HepG2 (cell line): ENCODE results near the gene RNF25. TPM values are rescaled to one million over a fixed set of nuclear protein-coding genes. Genes with fewer than 3 reads are reported as not detected.
A peak's percentile ranks its signal among the peaks of the same experiment; 100 is the strongest.

Experiments used
- EED ChIP-seq: sonication (generic); formaldehyde crosslinking; IDR thresholded peaks from 2 replicates; pipeline ENCODE4 v1.5.0; 2020; ENCODE audit warnings: mild to moderate bottlenecking, missing genetic modification reagents
- ETS1 ChIP-seq: sonication (generic); formaldehyde crosslinking; IDR thresholded peaks from 2 replicates; pipeline ENCODE4 v1.4.0; 2020; ENCODE audit warnings: missing genetic modification reagents
- FOXM1 ChIP-seq: sonication (generic); formaldehyde crosslinking; IDR thresholded peaks from 2 replicates; pipeline ENCODE4 v1.5.0; 2020; ENCODE audit warnings: missing genetic modification reagents
- MLLT10 ChIP-seq: sonication (generic); formaldehyde crosslinking; IDR thresholded peaks from 2 replicates; pipeline ENCODE4 v1.4.0; 2020; ENCODE audit warnings: missing genetic modification reagents
- NFKBIZ ChIP-seq: IDR thresholded peaks from 2 replicates; pipeline ENCODE4 v1.6.1; 2018; ENCODE audit warnings: missing genetic modification reagents, missing compliant biosample characterization
- POLR2G ChIP-seq: fragments of 200-400 bp; formaldehyde crosslinking; IDR thresholded peaks from 2 replicates; pipeline ENCODE4 v1.6.1; 2018; ENCODE audit warnings: mild to moderate bottlenecking, low read depth, low read length, moderate library complexity
- SALL1 ChIP-seq: sonication (generic); formaldehyde crosslinking; IDR thresholded peaks from 2 replicates; pipeline ENCODE4 v1.8.0; 2022; ENCODE audit warnings: mild to moderate bottlenecking, missing genetic modification reagents
- SALL2 ChIP-seq: sonication (generic); formaldehyde crosslinking; IDR thresholded peaks from 2 replicates; pipeline ENCODE4 v1.8.1; 2023; ENCODE audit warnings: mild to moderate bottlenecking, missing genetic modification reagents, inconsistent platforms
- SNRNP70 ChIP-seq: fragments of 200-400 bp; formaldehyde crosslinking; IDR thresholded peaks from 2 replicates; pipeline ENCODE4 v1.6.1; 2017; ENCODE audit warnings: mild to moderate bottlenecking, low read depth, low read length, moderate library complexity
- TFDP2 ChIP-seq: sonication (generic); formaldehyde crosslinking; IDR thresholded peaks from 2 replicates; pipeline ENCODE4 v1.4.0; 2020; ENCODE audit warnings: missing genetic modification reagents
- ZFX ChIP-seq: sonication (generic); formaldehyde crosslinking; IDR thresholded peaks from 2 replicates; pipeline ENCODE4 v1.4.0; 2020; ENCODE audit warnings: mild to moderate bottlenecking, low read depth, missing genetic modification reagents, moderate library complexity
- ZNF354B ChIP-seq: sonication (generic); formaldehyde crosslinking; IDR thresholded peaks from 2 replicates; pipeline ENCODE4 v1.8.0; 2022; ENCODE audit warnings: mild to moderate bottlenecking, missing genetic modification reagents
- ZNF484 ChIP-seq: sonication (generic); formaldehyde crosslinking; IDR thresholded peaks from 2 replicates; pipeline ENCODE4 v1.5.1; 2020; ENCODE audit warnings: mild to moderate bottlenecking, low read depth, missing genetic modification reagents, borderline replicate concordance
- ZNF619 ChIP-seq: sonication (generic); formaldehyde crosslinking; IDR thresholded peaks from 2 replicates; pipeline ENCODE4 v1.4.0; 2020; ENCODE audit warnings: mild to moderate bottlenecking, missing genetic modification reagents
- ZNF7 ChIP-seq: IDR thresholded peaks from 2 replicates; pipeline ENCODE4 v1.6.1; 2016; ENCODE audit warnings: missing biosample characterization, missing genetic modification reagents
- ZNF709 ChIP-seq: sonication (generic); formaldehyde crosslinking; IDR thresholded peaks from 2 replicates; pipeline ENCODE4 v1.5.0; 2020; ENCODE audit warnings: mild to moderate bottlenecking, missing genetic modification reagents
- ZNF724P ChIP-seq: sonication (generic); formaldehyde crosslinking; IDR thresholded peaks from 2 replicates; pipeline ENCODE4 v1.8.0; 2022; ENCODE audit warnings: missing genetic modification reagents, borderline replicate concordance
- ZNF792 ChIP-seq: IDR thresholded peaks from 2 replicates; pipeline ENCODE4 v1.6.1; 2016
- ZNF816 ChIP-seq: sonication (generic); formaldehyde crosslinking; IDR thresholded peaks from 2 replicates; pipeline ENCODE4 v1.8.0; 2022; ENCODE audit warnings: missing genetic modification reagents, mild to moderate bottlenecking, borderline replicate concordance
- polyA plus RNA-seq, 8 experiments: library from polyadenylated mRNA; depleted of rRNA in 3 of 8; stranded (reverse) in 7 of 8; unstranded in 1 of 8; fragments of >200 nt; fragmentation: Illumina TruSeq in 4 of 8; extraction: Trizol in 4 of 8; gene quantifications; 2 replicates each; pipeline versions ENCODE4 v1.2.1 to v1.2.3, GENCODE V29; 2011 to 2016; ENCODE audit warnings: low read depth in 4 of 8, missing spikeins in 1 of 8, mixed read lengths in 1 of 8; ENCODE audit not compliant: insufficient read depth in 1 of 8
- total RNA-seq, 5 experiments: library from RNA; depleted of rRNA; stranded (reverse); fragments of >200 nt; fragmentation: Illumina TruSeq; extraction: Trizol; gene quantifications; 2 replicates each; pipeline ENCODE4 v1.2.3, GENCODE V29; 2016; ENCODE audit warnings: low read depth in 1 of 5
- TF ChIP-seq, protein P1 (sequence below): sonication (generic); formaldehyde crosslinking; IDR thresholded peaks from 2 replicates; pipeline ENCODE4 v1.5.0; 2020; ENCODE audit warnings: mild to moderate bottlenecking, missing genetic modification reagents

Gene RNF25
- total and polyA plus RNA-seq, 2 of the 13 experiments (the other 11 are each of a cell fraction or from before 2014, with no cell fraction given): 37.0 to 87.6 TPM

DNA sequence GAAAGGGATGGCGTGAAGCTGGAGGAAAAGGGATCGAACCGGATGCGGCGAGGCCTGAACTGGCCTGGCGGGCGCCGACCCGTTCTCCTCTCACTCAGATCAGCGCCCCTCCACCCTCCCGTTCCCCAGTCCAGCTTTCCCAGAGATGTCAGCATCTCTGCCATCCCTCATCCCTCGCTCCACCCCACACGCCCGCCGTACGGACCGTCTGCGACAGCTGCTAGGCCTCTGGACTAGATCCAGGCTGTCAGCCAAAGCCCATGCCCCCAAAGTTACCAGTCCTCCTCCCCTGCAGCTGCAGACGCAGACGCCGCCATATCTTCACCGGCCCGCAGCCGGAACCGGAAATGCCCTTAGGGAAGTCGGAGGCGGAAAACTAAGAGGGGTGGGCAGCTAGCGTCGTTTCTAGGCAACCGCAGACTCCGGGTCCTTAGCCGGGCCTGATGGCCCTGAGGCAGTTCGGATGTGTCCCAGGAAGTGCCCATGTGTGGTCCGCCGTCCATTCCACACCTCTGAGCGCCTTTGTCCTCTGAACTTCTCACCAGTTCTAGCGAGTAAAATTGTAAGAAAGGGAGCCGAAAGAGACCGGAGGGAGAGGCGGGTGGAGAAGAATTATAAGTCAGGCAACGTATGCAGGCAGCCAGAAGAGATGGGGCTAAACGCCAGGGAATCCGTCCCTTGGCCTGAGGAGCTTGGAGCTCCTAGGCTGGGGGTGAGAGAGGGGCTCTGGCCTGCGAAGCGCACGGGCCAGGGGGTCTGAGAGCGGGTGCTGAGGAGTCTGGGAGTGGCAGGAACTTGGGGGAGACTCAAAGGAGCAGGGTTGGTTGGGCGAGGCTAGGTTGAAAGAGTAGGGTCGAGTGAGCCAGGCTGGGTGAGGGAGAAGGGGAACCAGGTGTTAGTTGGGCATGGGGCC, at the start of gene RNF25, which contains the start of gene STK36 (continued):
- TF ChIP-seq, protein P1, sequence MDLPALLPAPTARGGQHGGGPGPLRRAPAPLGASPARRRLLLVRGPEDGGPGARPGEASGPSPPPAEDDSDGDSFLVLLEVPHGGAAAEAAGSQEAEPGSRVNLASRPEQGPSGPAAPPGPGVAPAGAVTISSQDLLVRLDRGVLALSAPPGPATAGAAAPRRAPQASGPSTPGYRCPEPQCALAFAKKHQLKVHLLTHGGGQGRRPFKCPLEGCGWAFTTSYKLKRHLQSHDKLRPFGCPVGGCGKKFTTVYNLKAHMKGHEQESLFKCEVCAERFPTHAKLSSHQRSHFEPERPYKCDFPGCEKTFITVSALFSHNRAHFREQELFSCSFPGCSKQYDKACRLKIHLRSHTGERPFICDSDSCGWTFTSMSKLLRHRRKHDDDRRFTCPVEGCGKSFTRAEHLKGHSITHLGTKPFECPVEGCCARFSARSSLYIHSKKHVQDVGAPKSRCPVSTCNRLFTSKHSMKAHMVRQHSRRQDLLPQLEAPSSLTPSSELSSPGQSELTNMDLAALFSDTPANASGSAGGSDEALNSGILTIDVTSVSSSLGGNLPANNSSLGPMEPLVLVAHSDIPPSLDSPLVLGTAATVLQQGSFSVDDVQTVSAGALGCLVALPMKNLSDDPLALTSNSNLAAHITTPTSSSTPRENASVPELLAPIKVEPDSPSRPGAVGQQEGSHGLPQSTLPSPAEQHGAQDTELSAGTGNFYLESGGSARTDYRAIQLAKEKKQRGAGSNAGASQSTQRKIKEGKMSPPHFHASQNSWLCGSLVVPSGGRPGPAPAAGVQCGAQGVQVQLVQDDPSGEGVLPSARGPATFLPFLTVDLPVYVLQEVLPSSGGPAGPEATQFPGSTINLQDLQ: no peak
- peak; percentile 92 for TF ChIP-seq SALL2
- TF ChIP-seq ZNF7 (CRISPR knock-in tag): no peak
- TF ChIP-seq ETS1 (CRISPR knock-in tag): peak; percentile 73; the same call in 1 of the 2 replicates
- no peak for TF ChIP-seq ZNF816 (CRISPR knock-in tag)
- TF ChIP-seq SALL1 (CRISPR knock-in tag): peak; percentile 73
- TF ChIP-seq ZNF354B: peak; percentile 77; the same call in 1 of the 2 replicates
- TF ChIP-seq FOXM1 (CRISPR knock-in tag): 0 out of 2 replicates have a peak, but pooled peaks have one; percentile 41
- peak; percentile 38; the same call in 1 of the 2 replicates for TF ChIP-seq ZNF619
- no peak for TF ChIP-seq TFDP2
- TF ChIP-seq EED (CRISPR knock-in tag): peak; percentile 44; the same call in 1 of the 2 replicates
- TF ChIP-seq NFKBIZ (CRISPR knock-in tag): no peak; the same call in 1 of the 2 replicates
- TF ChIP-seq ZNF724P (CRISPR knock-in tag): 0 out of 2 replicates have a peak, but pooled peaks have one; percentile 39
- no peak for TF ChIP-seq MLLT10 (CRISPR knock-in tag)
- peak; percentile 80; the same call in 1 of the 2 replicates for TF ChIP-seq ZNF709 (CRISPR knock-in tag)
- TF ChIP-seq ZNF484 (CRISPR knock-in tag): no peak
- peak; percentile 98 for TF ChIP-seq POLR2G
- peak; percentile 91 for TF ChIP-seq ZFX (CRISPR knock-in tag)
- TF ChIP-seq SNRNP70: no peak
- no peak for TF ChIP-seq ZNF792
